ENCODE data around the gene VWCE.
A peak's percentile ranks its signal among the peaks of the same experiment; 100 is the strongest.

VWCE gene

GRCh38 chr11:61335355-61335710 lies 40.2 kb upstream of the VWCE start:
- ChIA-PET CTCF (interaction anchor here (0.8 to 10.1 kb wide), 14 partner anchors 7 to 337 kb away, joined by 3 to 926 read pairs (median 4); partner anchors contain the start of genes CYB561A3, TMEM138 and TMEM216), POLR2A (no interaction called here)
- TF ChIP-seq, protein P1, sequence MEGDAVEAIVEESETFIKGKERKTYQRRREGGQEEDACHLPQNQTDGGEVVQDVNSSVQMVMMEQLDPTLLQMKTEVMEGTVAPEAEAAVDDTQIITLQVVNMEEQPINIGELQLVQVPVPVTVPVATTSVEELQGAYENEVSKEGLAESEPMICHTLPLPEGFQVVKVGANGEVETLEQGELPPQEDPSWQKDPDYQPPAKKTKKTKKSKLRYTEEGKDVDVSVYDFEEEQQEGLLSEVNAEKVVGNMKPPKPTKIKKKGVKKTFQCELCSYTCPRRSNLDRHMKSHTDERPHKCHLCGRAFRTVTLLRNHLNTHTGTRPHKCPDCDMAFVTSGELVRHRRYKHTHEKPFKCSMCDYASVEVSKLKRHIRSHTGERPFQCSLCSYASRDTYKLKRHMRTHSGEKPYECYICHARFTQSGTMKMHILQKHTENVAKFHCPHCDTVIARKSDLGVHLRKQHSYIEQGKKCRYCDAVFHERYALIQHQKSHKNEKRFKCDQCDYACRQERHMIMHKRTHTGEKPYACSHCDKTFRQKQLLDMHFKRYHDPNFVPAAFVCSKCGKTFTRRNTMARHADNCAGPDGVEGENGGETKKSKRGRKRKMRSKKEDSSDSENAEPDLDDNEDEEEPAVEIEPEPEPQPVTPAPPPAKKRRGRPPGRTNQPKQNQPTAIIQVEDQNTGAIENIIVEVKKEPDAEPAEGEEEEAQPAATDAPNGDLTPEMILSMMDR (IDR thresholded peaks at IDR 0.05; ENCODE audit: insufficient read depth, low read length, missing control alignments) = no peak
- no peak for DNase-seq (ENCODE audit: low read depth, low spot score)
- no peak overlapping the region for H3K4me3 ChIP-seq (ENCODE audit: low read depth, low read length)

- DNase-seq (ENCODE audit: low read depth, low spot score) = no peak
Measured at GRCh38 chr11:61334434-61335354, 39.6 kb upstream of the VWCE start.

GRCh38 chr11:61333550-61334433 lies 38.7 kb upstream of the VWCE start:
- CTCF ChIA-PET = interaction anchor here (1.2 to 10.1 kb wide), 10 partner anchors 8 to 103 kb away, joined by 3 to 926 read pairs (median 4); partner anchors contain the start of genes CYB561A3, TMEM138 and TMEM216
- H3K4me3 ChIP-seq (ENCODE audit: low read depth, low read length) = peak overlapping the region; percentile 95
- no peak for DNase-seq (ENCODE audit: low read depth, low spot score)
- POLR2A ChIA-PET = interaction anchor here (1.5 to 1.8 kb wide), 3 partner anchors 28 to 53 kb away, joined by 6 to 9 read pairs (median 6); partner anchors contain the start of genes CYB561A3 and TMEM138
- TF ChIP-seq, protein P1 (IDR thresholded peaks at IDR 0.05; ENCODE audit: insufficient read depth, low read length, missing control alignments) = no peak

More at GRCh38 chr11:61334434-61335354, 39.6 kb upstream of the VWCE start:
- CTCF ChIA-PET = interaction anchor here (1.0 to 10.1 kb wide), 11 partner anchors 13 to 182 kb away, joined by 3 to 926 read pairs (median 4); partner anchors contain the start of genes CYB561A3, TMEM138 and TMEM216
- no peak overlapping the region for H3K4me3 ChIP-seq (ENCODE audit: low read depth, low read length)
- TF ChIP-seq, protein P1 (IDR thresholded peaks at IDR 0.05; ENCODE audit: insufficient read depth, low read length, missing control alignments) = no peak
- POLR2A ChIA-PET = interaction anchor here (1.5 to 1.8 kb wide), 3 partner anchors 27 to 52 kb away, joined by 6 to 9 read pairs (median 6); partner anchors contain the start of genes CYB561A3 and TMEM138

DNA sequence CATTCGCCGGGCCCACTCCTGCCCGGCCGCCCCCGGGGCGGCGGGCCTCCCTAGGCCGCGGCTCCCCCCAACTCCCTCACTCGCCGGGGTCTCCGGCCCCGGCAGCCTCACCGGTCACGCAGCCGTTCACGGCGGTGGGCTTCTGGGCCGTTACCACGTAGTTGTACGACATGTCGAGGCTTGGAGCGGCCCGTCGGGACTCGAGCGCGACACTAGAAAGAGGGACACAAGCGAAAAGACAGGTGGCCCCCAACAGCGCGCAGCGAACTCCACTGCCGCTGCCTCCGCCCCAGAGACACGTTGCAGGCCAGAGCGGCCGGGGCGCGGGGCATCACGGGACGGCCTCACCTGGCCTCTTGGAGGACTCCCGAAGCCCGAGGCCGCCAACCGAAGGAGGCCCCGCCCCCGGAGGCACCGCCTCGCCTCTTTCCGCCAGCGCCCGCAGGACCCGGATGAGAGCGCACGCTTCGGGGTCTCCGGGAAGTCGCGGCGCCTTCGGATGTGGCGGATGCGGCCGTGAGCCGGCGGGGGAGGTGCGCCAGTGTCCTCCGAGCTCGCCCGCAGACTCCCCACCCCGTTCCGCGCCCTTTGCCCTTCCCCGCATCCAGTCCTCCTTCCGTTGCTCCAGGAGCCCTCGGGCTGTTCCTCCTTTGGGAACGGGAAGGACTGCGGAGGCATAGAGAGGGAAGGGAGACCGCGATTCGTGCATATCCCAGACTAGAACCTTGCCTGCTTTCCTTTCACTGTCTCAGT lies 37.9 kb upstream of the VWCE start, which contains the start of the genes DDB1 and TKFC:
Gene DDB1 (minus strand): TSS at position 309 of the 753 bp plus-strand sequence. CDS start 137 bp downstream, at position 172.
Gene TKFC (plus strand): TSS at position 432 of the 753 bp plus-strand sequence. CDS start 1,501 bp downstream, outside the sequence.
- TF ChIP-seq, protein P1 (IDR thresholded peaks at IDR 0.05; ENCODE audit: insufficient read depth, low read length, missing control alignments) = no peak

GRCh38 chr11:61332281-61332796 lies 37.2 kb upstream of the VWCE start:
- DNase-seq (ENCODE audit: low read depth, low spot score) = no peak
- ChIA-PET CTCF (interaction anchor here (0.7 to 11.7 kb wide), 4 partner anchors 16 to 52 kb away, joined by 3 to 150 read pairs (median 4); partner anchors contain the start of genes CYB561A3 and TMEM138), POLR2A (interaction anchor here (1.4 kb wide), 1 partner anchor 29 kb away, joined by 8 read pairs; the partner anchor contains the start of genes CYB561A3 and TMEM138)
- TF ChIP-seq, protein P1 (IDR thresholded peaks at IDR 0.05; ENCODE audit: insufficient read depth, low read length, missing control alignments) = no peak
- H3K4me3 ChIP-seq (ENCODE audit: low read depth, low read length) = peak overlapping the region; percentile 95

More for the DNA sequence above, 37.9 kb upstream of the VWCE start, which contains the start of the genes DDB1 and TKFC:
- DNase-seq (ENCODE audit: low read depth, low spot score) = no peak
- peak within 1 kb of the TSS; percentile 95 for H3K4me3 ChIP-seq (ENCODE audit: low read depth, low read length)
- ChIA-PET POLR2A (interaction anchor here (1.5 to 1.8 kb wide), 3 partner anchors 29 to 53 kb away, joined by 6 to 9 read pairs (median 6); partner anchors contain the start of genes CYB561A3 and TMEM138), CTCF (interaction anchor here (1.2 to 10.1 kb wide), 7 partner anchors 9 to 102 kb away, joined by 3 to 926 read pairs (median 5); partner anchors contain the start of genes CYB561A3, TMEM138 and TMEM216)

All from AG04449 (cell line).